Gastrocnemius medialis (tissue), 4 donors: ENCODE measurements around the gene ASIC1.

ENCODE experiments used
- CTCF ChIP-seq, 5 experiments: fragments of 450-650 bp in 3 of 5; fragments of 200-600 bp in 2 of 5; sonication (generic) in 2 of 5; IDR thresholded peaks in 4 of 5; conservative IDR thresholded peaks in 1 of 5; 1 replicate in 4 of 5; 2 replicates in 1 of 5; pipeline ENCODE4 v1.5.1; 2016 to 2019; ENCODE audit warnings: antibody characterized with exemption in 5 of 5, mild to moderate bottlenecking in 3 of 5, moderate library complexity in 3 of 5
- POLR2A ChIP-seq, 2 donors: fragments of 450-650 bp; IDR thresholded peaks; one replicate each; pipeline ENCODE4 v1.6.1; 2017; ENCODE audit warnings: antibody characterized with exemption in 2 of 2, mild to moderate bottlenecking in 2 of 2, moderate library complexity in 2 of 2

- no peak for TF ChIP-seq CTCF (IDR thresholded peaks at IDR 0.05 in 4 of 5, conservative IDR thresholded peaks at IDR 0.05 in 1 of 5)
- no peak for TF ChIP-seq POLR2A (IDR thresholded peaks at IDR 0.05)
Measured at GRCh38 chr12:50087151-50087550, 29.8 kb downstream of the ASIC1 start.
